NCI-H2107 treated with DMSO at 0.1 percent for 48 hours (cell line): Measurements from ENCODE around the gene KMT5C.

Source experiments
- DNase-seq: peaks from one replicate; lab custom pipeline; 2025; ENCODE audit not compliant: unreplicated experiment; lab: John Stamatoyannopoulos, UW

The KMT5C gene

GRCh38 chr19:55366790-55367189 is 27.1 kb downstream of the KMT5C start:
- no peak for DNase-seq

GRCh38 chr19:55368106-55368505 is 28.4 kb downstream of the KMT5C start:
- no peak for DNase-seq

- DNase-seq: no peak
Measured at GRCh38 chr19:55368701-55369563, 29.3 kb downstream of the KMT5C start.

- no peak for DNase-seq
Measured at GRCh38 chr19:55369653-55370304, 30.1 kb downstream of the KMT5C start.

- no peak for DNase-seq
Measured at GRCh38 chr19:55370305-55370988, 30.8 kb downstream of the KMT5C start, which contains the start of gene IL11. TSS of gene IL11 (minus strand) at chr19:55370463. CDS start at chr19:55370310, 153 bp downstream.

- no peak for DNase-seq
Measured at GRCh38 chr19:55372316-55373081, 32.8 kb downstream of the KMT5C start.

- no peak for DNase-seq
Measured at GRCh38 chr19:55373306-55373992, 33.8 kb downstream of the KMT5C start.

GRCh38 chr19:55373993-55374757 is 34.5 kb downstream of the KMT5C start:
- no peak for DNase-seq

- DNase-seq: no peak
Measured at GRCh38 chr19:55376241-55376933, 36.7 kb downstream of the KMT5C start, which contains the start of gene TMEM190. TSS of gene TMEM190 (plus strand) at chr19:55376826. CDS start at chr19:55376854, 28 bp downstream.

- DNase-seq: no peak
Measured at GRCh38 chr19:55377356-55378131, 37.9 kb downstream of the KMT5C start.

- DNase-seq: no peak
Measured at GRCh38 chr19:55379174-55379573, 39.5 kb downstream of the KMT5C start.

GRCh38 chr19:55382013-55382412 is 42.3 kb downstream of the KMT5C start:
- no peak for DNase-seq

- no peak for DNase-seq
Measured at GRCh38 chr19:55382522-55383054, 42.9 kb downstream of the KMT5C start.

GRCh38 chr19:55383279-55384130 is 43.8 kb downstream of the KMT5C start:
- no peak for DNase-seq

GRCh38 chr19:55384131-55384919 is 44.6 kb downstream of the KMT5C start, which contains the start of gene TMEM238:
TSS of gene TMEM238 (minus strand) at chr19:55384292. CDS start at chr19:55384259, 33 bp downstream.
- DNase-seq: no peak
